Naive thymus-derived CD4-positive, alpha-beta T cell (primary cell): ENCODE results near the gene RCVRN. TPM values are rescaled to one million over a fixed set of nuclear protein-coding genes. Genes with fewer than 3 reads are reported as not detected.

Source experiments
- ATAC-seq: fragments of 150-1000 bp; cut with Tn5 transposase; 2 replicates; pipeline ENCODE4 v1.10.0; 2021; ENCODE audit warnings: mild to moderate bottlenecking, moderate library complexity
- CTCF ChIA-PET: fragments of 350-600 bp; sonication (Branson Sonifier 250); formaldehyde crosslinking; loops from one replicate; lab custom pipeline; 2021; ENCODE audit warnings: antibody characterized with exemption; lab: Charles Lee
- POLR2A ChIA-PET: fragments of 350-600 bp; sonication (Branson Sonifier 250); formaldehyde crosslinking; loops from one replicate; lab custom pipeline; 2021; ENCODE audit warnings: antibody characterized with exemption, inconsistent platforms; lab: Charles Lee
- DNase-seq, 9 donors: peaks; one replicate each; pipeline versions ENCODE4 v3.0.0 to v3.0.0-alpha.2; 2020 to 2022; ENCODE audit warnings: mixed read lengths in 1 of 9
- H3K27ac ChIP-seq: one replicate; pipeline ENCODE4 v1.7.0; 2013; ENCODE audit warnings: mild to moderate bottlenecking, low read depth, low read length, moderate library complexity
- H3K27me3 ChIP-seq, 2 donors: one replicate each; pipeline ENCODE4 v1.7.0; 2013; ENCODE audit warnings: low read length in 2 of 2, mild to moderate bottlenecking in 2 of 2, moderate library complexity in 2 of 2; ENCODE audit not compliant: control insufficient read depth in 2 of 2, insufficient read depth in 2 of 2
- H3K36me3 ChIP-seq, 3 experiments: 1 replicate in 2 of 3; 2 replicates in 1 of 3; pipeline ENCODE4 v1.7.0; 2013; ENCODE audit warnings: low read length in 3 of 3, mild to moderate bottlenecking in 3 of 3, moderate library complexity in 1 of 3; ENCODE audit not compliant: insufficient read depth in 3 of 3, control insufficient read depth in 2 of 3
- H3K4me1 ChIP-seq, 2 donors: one replicate each; pipeline ENCODE4 v1.7.0; 2013; ENCODE audit warnings: low read length in 2 of 2, mild to moderate bottlenecking in 2 of 2, moderate library complexity in 1 of 2; ENCODE audit not compliant: control insufficient read depth in 2 of 2, insufficient read depth in 2 of 2
- H3K4me3 ChIP-seq: 2 replicates; pipeline ENCODE4 v1.7.0; 2013; ENCODE audit warnings: mild to moderate bottlenecking, low read length
- H3K9me3 ChIP-seq, 3 experiments: 1 replicate in 2 of 3; 2 replicates in 1 of 3; pipeline ENCODE4 v1.7.0; 2013; ENCODE audit warnings: low read length in 3 of 3; ENCODE audit not compliant: control insufficient read depth in 2 of 3
- H3K27ac Mint-ChIP-seq, 9 donors: one replicate each; pipeline ENCODE4 v1.8.0; 2020 to 2022; ENCODE audit warnings: mixed read lengths in 9 of 9, mild to moderate bottlenecking in 8 of 9, moderate library complexity in 5 of 9, inconsistent platforms in 2 of 9
- H3K27me3 Mint-ChIP-seq, 5 donors: one replicate each; pipeline ENCODE4 v1.8.0; 2021 to 2022; ENCODE audit warnings: mixed read lengths in 5 of 5, mild to moderate bottlenecking in 1 of 5
- H3K36me3 Mint-ChIP-seq, 5 donors: one replicate each; pipeline ENCODE4 v1.8.0; 2020 to 2022; ENCODE audit warnings: mixed read lengths in 5 of 5, mild to moderate bottlenecking in 3 of 5, inconsistent platforms in 1 of 5
- H3K4me1 Mint-ChIP-seq, 7 donors: one replicate each; pipeline ENCODE4 v1.8.0; 2020 to 2022; ENCODE audit warnings: mixed read lengths in 7 of 7, mild to moderate bottlenecking in 3 of 7, inconsistent platforms in 1 of 7
- H3K4me3 Mint-ChIP-seq, 10 donors: one replicate each; pipeline ENCODE4 v1.8.0; 2020 to 2022; ENCODE audit warnings: mild to moderate bottlenecking in 10 of 10, mixed read lengths in 10 of 10, moderate library complexity in 6 of 10, inconsistent platforms in 2 of 10
- H3K9me3 Mint-ChIP-seq, 11 donors: one replicate each; pipeline ENCODE4 v1.8.0; 2020 to 2022; ENCODE audit warnings: mixed read lengths in 11 of 11, mild to moderate bottlenecking in 4 of 11, inconsistent platforms in 1 of 11, moderate library complexity in 1 of 11
- intact Hi-C, 2 donors: fragments of 100-400 bp; cut with micrococcal nuclease; formaldehyde crosslinking; loops; one replicate each; pipeline ENCODE4 v1.15.1; 2023
- polyA plus RNA-seq, 2 donors: library from polyadenylated mRNA; unstranded; fragments of 300-500 nt; fragmentation: Illumina TruSeq; gene quantifications; one replicate each; pipeline ENCODE4 v1.2.3, GENCODE V29; 2021
- total RNA-seq, 6 experiments: library from RNA in 5 of 6; stranded (reverse) in 5 of 6; gene quantifications; 1 replicate in 5 of 6; 2 replicates in 1 of 6; pipeline ENCODE4 v1.2.3 and lab custom pipeline; 2021 to 2026

RCVRN gene
- total and polyA plus RNA-seq, 7 experiments from 2014 or later, result 0.93 TPM; not detected in 6

DNA sequence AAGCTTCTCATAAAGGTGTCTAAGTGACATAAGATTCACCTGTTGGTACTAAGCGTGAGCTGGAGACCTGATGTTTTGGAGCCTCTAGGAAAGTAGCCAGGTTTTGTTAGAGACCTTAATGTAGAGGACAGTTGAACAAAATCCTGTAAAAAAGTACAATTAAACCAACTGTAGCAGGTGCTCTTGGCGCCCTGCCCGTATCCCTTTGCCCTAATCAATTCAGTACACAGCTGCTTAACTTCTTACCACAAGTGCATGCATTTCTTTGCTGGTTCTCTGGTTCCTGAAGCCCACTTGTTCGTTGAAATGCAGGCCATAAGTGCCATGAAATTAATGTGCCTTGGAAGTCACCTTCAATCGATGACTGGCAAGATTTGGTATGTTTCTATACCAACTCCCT, 54.9 kb downstream of the RCVRN start:
- Mint-ChIP-seq H3K4me3 (no peak overlapping the region), H3K27me3 (peaks cover 0 to 12% (median 5%) of the 10 kb centered on the region in 5 donors), H3K9me3 (peaks cover 0 to 7% (median 3%) of the 10 kb centered on the region in 11 donors), H3K36me3 (no peaks in the 10 kb centered on the region), H3K27ac (no peak overlapping the region), H3K4me1 (peaks cover 0 to 1% (median 0%) of the 10 kb centered on the region in 7 donors)
- intact Hi-C loops, result no loop called here
- no peak overlapping the region for H3K27ac ChIP-seq
- no peaks in the 10 kb centered on the region for H3K4me1 ChIP-seq
- ChIA-PET POLR2A (no interaction called here), CTCF (no interaction called here)
- DNase-seq (no peak), ATAC-seq (no peak)
- H3K9me3 ChIP-seq, result no peaks in the 10 kb centered on the region
- H3K36me3 ChIP-seq, result no peaks in the 10 kb centered on the region
- H3K27me3 ChIP-seq, result no peaks in the 10 kb centered on the region
- H3K4me3 ChIP-seq, result no peak overlapping the region

Other genes with a start within 250 kb of the RCVRN start
- not detected for gene DHRS7C, start 113.7 kb downstream of the RCVRN start, total RNA-seq
- gene DHRS7C, start 113.7 kb downstream of the RCVRN start, polyA plus RNA-seq, result not detected
- gene GSG1L2, start 83.2 kb downstream of the RCVRN start, total RNA-seq, result not detected
- not detected for gene GSG1L2, start 83.2 kb downstream of the RCVRN start, polyA plus RNA-seq
- not detected for gene GLP2R, start 79.3 kb downstream of the RCVRN start, total RNA-seq
- gene GLP2R, start 79.3 kb downstream of the RCVRN start, polyA plus RNA-seq, result not detected